ENCODE measurements around the gene CLCN4.

The CLCN4 gene

DNA sequence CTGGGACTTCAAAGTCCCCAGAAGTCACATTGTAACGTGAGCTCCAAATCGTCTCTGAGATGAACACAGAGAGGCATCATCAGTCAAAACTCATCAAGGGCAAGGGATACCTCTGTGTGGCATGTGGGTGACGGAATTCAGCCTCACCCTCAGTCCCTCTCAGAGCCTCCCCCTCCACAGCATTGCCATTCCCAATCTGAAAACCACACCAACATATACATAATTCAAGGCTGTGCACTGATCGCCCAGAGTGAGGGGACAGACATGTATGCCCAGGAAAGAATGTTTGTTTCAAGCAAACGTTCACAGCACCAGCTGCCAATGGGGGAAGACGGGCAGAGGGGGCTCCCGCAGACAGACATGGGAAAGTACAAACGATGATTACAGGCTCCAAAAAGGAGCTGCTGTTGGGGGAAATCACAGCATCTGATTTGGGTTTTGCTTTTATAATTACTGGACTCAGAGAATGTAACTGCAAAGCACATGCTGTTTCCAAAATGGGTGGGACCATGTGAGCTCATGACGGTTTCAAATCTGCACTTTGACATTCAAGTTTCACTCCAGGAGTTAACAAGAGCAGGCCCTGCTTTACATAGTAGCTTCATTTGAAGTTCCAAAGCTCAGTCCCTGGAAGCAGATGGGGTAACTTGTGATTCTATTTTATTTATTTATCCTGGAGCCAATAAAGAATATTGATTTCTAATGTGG, 88.3 kb downstream of the CLCN4 start:
- no peak for DNase-seq

DNA sequence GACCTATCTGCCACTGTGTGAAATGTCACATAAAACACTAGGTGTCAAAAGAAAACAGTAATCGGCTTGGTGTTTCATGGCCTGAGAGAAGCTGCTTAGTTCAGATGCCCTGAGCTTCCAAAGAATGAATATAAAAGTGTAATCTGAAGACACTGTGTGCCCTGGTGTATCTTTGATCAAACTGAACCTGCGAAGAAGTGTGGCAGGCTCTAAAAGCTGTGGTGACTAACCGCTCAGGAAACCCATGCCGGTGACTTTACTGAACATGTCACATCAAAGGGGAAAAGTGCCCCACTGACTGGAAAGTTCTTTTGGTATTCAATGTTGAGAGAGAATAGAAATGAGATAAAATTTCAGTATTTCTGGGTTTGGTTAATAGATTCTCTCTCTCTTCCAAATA, 89.1 kb downstream of the CLCN4 start:
- no peak for DNase-seq

DNA sequence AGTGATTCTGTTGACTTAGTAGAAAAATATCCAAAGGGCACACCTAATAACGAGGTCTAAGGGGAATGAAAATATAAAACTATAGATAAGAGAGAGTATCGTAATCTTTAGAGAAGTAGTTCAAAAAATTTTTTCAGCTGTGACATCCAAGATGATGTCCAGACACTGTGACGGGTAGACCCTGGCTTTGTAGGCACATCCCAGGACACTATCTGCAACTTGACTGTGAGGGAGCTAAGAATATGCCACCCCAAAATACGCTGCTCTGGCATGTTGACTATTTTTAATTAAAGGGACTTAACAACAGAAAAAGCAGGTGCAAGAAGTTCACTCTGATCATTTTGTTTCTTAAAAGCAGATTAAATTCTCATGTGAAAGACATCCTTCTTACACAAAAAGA, 89.5 kb downstream of the CLCN4 start:
- DNase-seq, result no peak

DNA sequence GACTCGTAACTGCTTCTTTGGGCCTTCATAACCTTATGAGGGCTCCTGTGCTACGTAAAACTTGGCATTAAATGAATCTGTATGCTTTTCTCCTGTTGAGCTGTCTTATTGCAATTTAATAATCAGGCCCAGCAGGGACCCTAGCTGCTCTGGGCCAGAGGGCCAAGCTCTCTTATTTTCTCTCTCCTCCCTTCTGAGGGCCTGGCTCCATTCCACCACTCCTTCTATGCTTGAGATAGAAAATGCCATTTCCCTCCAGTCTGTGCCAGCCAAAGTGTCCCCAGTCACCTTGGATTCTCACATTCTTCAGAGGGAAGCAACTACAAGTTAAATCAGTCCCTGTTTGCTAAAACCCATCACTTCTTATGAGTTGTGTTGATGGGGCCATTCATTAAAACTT, 90.1 kb downstream of the CLCN4 start:
- DNase-seq, result no peak

DNA sequence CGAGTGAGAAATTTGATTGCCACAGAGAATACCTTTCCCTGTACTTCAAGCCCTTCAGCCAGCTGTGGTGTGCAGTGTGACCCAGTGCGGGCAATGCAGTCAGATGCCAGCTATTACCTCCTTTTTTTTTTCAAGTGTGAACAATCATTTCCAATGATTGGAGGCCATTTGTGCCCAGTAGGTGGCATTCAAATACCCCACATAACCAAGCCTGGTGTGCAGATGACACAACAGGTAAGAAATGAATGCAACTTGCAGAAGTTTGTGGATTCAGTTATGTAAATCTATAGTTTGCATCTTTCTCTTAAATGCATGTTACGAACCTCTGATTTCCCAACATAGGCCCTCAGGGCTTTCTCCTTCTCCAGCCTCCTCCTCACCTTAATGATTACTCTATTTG, 98.0 kb downstream of the CLCN4 start:
- DNase-seq, result no peak

DNA sequence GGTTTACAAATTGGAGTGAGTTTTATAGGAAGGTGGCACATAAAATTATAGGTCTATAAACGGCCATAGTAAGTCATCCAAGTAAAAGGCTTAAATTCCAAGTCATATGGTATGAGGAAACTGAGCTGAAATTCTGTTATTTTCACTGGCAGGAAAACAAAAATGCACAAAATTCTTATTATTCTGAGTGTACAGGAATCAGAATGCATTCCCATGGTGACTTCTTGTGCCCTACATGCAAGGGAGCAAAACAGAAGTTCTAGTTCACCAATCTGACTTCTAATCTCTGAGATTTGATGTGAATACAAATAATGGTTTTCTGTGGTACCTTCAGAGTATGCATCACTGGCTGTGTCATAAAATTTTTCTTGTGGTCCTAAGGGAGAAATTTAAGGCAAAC, 102.9 kb downstream of the CLCN4 start:
- no peak for DNase-seq

DNA sequence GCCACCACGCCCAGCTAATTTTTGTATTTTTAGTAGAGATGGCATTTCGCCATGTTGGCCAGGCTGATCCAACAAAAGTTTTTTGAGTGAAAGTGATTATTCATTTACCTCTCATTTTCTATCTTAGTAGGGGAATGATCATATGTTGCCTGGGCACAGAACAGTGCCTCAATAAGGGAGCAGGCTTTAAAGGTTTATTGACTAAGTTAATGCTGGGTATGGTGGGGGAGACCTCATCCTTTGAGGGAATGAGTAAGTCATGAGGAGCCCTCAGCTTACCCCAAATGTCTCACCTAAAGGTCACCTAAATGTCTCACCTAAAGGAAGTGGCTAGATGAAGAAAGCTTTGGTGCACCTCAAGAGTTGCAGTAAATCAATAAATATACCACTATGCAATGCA, 109.0 kb downstream of the CLCN4 start:
- DNase-seq, result no peak

DNA sequence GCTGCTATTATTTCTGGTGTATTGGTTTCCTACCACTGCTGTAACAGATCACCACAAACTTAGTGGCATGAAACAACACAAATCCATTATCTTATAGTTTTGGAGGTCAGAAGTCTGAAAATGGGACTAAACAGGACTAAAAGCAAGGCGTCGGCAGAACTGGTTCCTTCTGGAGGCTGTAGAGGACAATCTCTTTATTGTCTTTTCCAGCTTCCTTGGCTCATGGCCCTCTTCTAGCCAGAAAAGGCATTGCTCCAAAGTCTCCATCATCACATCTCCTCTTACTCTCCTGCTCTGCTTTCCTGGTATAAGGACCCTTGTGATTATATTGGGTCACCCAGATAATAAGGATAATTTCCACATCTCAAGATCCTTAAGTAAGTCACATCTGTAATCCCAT, 121.9 kb downstream of the CLCN4 start:
- no peak for DNase-seq

DNA sequence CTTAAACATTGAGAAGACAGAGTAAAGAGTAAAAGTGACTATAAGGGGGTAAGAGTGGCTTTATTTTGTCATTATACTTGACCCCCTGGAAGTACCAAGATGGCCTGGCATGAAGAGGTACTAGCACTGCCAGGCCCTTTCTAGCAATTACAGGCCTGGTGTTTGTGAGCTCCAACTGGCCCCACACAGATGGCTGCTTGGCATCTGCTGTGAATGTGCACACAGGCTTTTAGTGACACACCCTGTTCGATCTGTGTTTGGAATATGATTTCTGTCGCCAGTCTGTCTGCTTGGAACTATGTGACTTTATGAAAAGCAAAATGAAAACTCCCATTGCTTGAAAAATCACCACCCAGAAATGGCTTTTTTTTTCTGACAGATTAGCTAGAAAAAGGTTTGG, 123.3 kb downstream of the CLCN4 start:
- no peak for DNase-seq

DNA sequence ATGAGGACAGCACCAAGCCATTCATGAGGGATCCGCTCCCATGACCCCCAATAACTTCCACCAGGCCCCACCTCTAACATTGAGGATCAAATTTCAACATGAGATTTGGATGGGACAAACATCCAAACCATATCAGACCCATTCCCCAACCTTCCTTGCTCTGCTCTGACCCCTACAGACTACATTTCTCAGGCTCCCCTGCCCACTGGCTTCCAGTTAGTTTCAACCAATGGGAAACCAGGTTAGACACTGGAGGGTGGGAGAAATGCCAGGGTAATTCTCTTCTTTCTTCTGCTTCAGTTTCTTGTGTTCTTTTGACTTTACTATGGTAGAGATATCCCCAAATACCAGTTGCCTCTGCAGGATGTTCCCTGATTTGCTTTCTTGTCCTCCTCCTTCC, 125.7 kb downstream of the CLCN4 start:
- DNase-seq, result no peak

DNA sequence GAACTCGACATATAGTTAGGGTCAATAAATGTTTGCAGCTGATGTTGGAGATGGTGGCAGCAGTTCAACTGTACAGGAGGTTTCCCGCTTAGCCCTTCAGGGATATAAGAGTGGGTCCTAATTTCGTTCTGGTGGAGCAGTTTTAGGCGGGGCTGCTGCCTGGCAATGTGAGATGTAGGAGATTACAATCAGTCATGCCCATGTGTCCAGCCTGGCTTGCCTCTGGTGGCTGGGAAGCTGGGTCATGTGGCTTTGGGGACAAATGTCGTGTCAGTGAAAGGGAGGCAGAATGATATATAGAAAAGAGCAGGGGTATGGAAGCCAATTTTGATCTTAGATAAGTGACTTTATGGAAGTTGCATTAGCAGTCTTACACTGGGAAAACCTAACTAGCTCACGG, 129.4 kb downstream of the CLCN4 start:
- DNase-seq, result no peak

Measured in suppressor macrophage (primary cell).